ENCODE results near the gene MRPL36. TPM values are rescaled to one million over a fixed set of nuclear protein-coding genes. Genes with fewer than 3 reads are reported as not detected.

The MRPL36 gene
- total and polyA plus RNA-seq, 2 of the 4 experiments (the other 2 are of a cell fraction): 85.9 to 103 TPM

- Histone ChIP-seq H3K23ac (ENCODE audit: low read depth, low read length) (0 out of 2 replicates have a peak overlapping the region, but pooled peaks have one; percentile 8), H3K79me1 (ENCODE audit: low read depth in 1 of 2, low read length in 2 of 2) (peaks cover 13 to 58% of the 10 kb centered on the region in 2 experiments; a peak in 3 of 4 replicates), H2AFZ (replicated peaks; ENCODE audit: low read length, poor library complexity) (peak overlapping the region; percentile 0), H4K91ac (ENCODE audit: insufficient read depth, low read depth, low read length) (peak overlapping the region; percentile 54), H2AK9ac (replicated peaks; ENCODE audit: low read depth, low read length, poor library complexity) (no peak overlapping the region), H3K4me1 (ENCODE audit: control insufficient read depth, insufficient read depth, low read length) (peaks cover 26% of the 10 kb centered on the region), H3K9ac (ENCODE audit: low read depth, low read length) (no peak overlapping the region), H2BK5ac (ENCODE audit: low read depth, low read length, poor library complexity, severe bottlenecking) (peak overlapping the region; percentile 99), H3K56ac (ENCODE audit: extremely low read depth, insufficient read depth, low read length) (no peak overlapping the region), H2BK120ac (ENCODE audit: low read depth, low read length) (peak overlapping the region; percentile 96), H3K9me3 (ENCODE audit: control insufficient read depth, insufficient read depth, low read length) (no peaks in the 10 kb centered on the region), H3K18ac (ENCODE audit: low read depth, low read length) (peak overlapping the region; percentile 67; the same call in 1 of the 2 replicates), H3K36me3 (ENCODE audit: control insufficient read depth, insufficient read depth, low read length) (peaks cover 26% of the 10 kb centered on the region), H3K4me3 (ENCODE audit: insufficient read depth, low read depth, low read length) (no peak overlapping the region), H4K5ac (ENCODE audit: low read depth, low read length) (peak overlapping the region; percentile 41; the same call in 1 of the 2 replicates), H4K8ac (ENCODE audit: low read depth in 2 of 2, low read length in 2 of 2) (peak overlapping the region in 1 of 2 experiments; percentile 39; a peak in 3 of 4 replicates), H3K9me1 (ENCODE audit: insufficient read depth, low read length) (peaks cover 15% of the 10 kb centered on the region), H2BK20ac (ENCODE audit: low read depth, low read length) (peak overlapping the region; percentile 30; the same call in 1 of the 2 replicates), H3K4me2 (ENCODE audit: low read depth, low read length) (no peak overlapping the region), H4K20me1 (ENCODE audit: insufficient read depth, low read length) (no peaks in the 10 kb centered on the region), H3K27me3 (ENCODE audit: control insufficient read depth, insufficient read depth, low read length) (no peaks in the 10 kb centered on the region), H3K14ac (replicated peaks; ENCODE audit: low read depth, low read length) (no peak overlapping the region), H2AK5ac (ENCODE audit: low read depth, low read length) (peak overlapping the region; percentile 81), H3K4ac (ENCODE audit: low read depth, low read length) (peak overlapping the region; percentile 34), H3K27ac (ENCODE audit: insufficient read depth, low read length) (peak overlapping the region; percentile 18), H2BK15ac (ENCODE audit: low read depth, low read length) (0 out of 3 replicates have a peak overlapping the region, but pooled peaks have one; percentile 4)
- intact Hi-C loops (cut with micrococcal nuclease) (no loop called here), in situ Hi-C loops (cut with MboI; ENCODE audit: low sequenced_read_pairs) (loop anchor here (25.0 kb wide), 1 partner anchor 831 kb away; no protein-coding TSS in a partner anchor), dilution Hi-C loops (cut with HindIII; ENCODE audit: low sequenced_read_pairs, unreplicated experiment) (no loop called here)
- ChIA-PET CTCF (interaction anchor here (1.2 kb wide), 1 partner anchor 30 kb away, joined by 3 read pairs; no protein-coding TSS in a partner anchor), POLR2A (ENCODE audit: unreplicated experiment) (no interaction called here)
- 76% methylated on average over 3 of the region's 10 CpGs; no CpG with 5 or more reads in 1 of the 2 experiments for WGBS, 2 experiments (ENCODE audit: extremely low coverage in 2 of 2, insufficient read length in 1 of 2)
- DNase-seq (peak; percentile 15), ATAC-seq (ENCODE audit: low read depth) (no peak)
- no TSS peak for BruUV-seq (replicated peaks)
- TF ChIP-seq RCOR1 (IDR thresholded peaks at IDR 0.05; ENCODE audit: insufficient replicate concordance, low read length) (no peak), RFX5 (IDR thresholded peaks at IDR 0.05; ENCODE audit: low read depth, low read length) (no peak), CEBPB (IDR thresholded peaks at IDR 0.05; ENCODE audit: low read depth, low read length) (no peak), MAFK (IDR thresholded peaks at IDR 0.05; ENCODE audit: low read depth, low read length) (no peak), RAD21 (IDR thresholded peaks at IDR 0.05; ENCODE audit: low read length) (no peak), BHLHE40 (IDR thresholded peaks at IDR 0.05; ENCODE audit: low read depth, low read length) (no peak), CTCF (conservative IDR thresholded peaks at IDR 0.05; ENCODE audit: low read depth, low read length) (no peak)
Observed at GRCh38 chr5:1793301-1793740, 6.3 kb downstream of the MRPL36 start.

Data from IMR-90 (cell line).